RWPE1 (cell line): ENCODE measurements around the gene XYLT2.
A peak's percentile ranks its signal among the peaks of the same experiment; 100 is the strongest.

ENCODE experiments used
- CTCF ChIA-PET: fragments of 350-600 bp; sonication (Branson Sonifier 250); formaldehyde crosslinking; extraction: SDS; loops from one replicate; lab custom pipeline; 2021; lab: Yijun Ruan, JAX
- POLR2A ChIA-PET: fragments of 400-600 bp; formaldehyde crosslinking; extraction: SDS; loops from one replicate; lab custom pipeline; 2020; ENCODE audit warnings: antibody characterized with exemption; ENCODE audit not compliant: low non-redundant PET; lab: Yijun Ruan, JAX
- DNase-seq: peaks from one replicate; pipeline ENCODE4 v3.0.0; 2012; ENCODE audit warnings: low spot score
- H3K27ac ChIP-seq: fragments of 450-650 bp; 2 replicates; pipeline ENCODE4 v1.5.1; 2017
- CTCF ChIP-seq: fragments of 450-650 bp; conservative IDR thresholded peaks from 2 replicates; pipeline ENCODE4 v1.5.1; 2017; ENCODE audit warnings: low read depth, mild to moderate bottlenecking

The XYLT2 gene

GRCh38 chr17:50318501-50319285 is 27.2 kb upstream of the XYLT2 start:
- ChIA-PET CTCF (interaction anchor here (0.7 to 1.4 kb wide), 4 partner anchors 21 to 149 kb away, joined by 3 to 18 read pairs (median 4); no protein-coding TSS in a partner anchor), POLR2A (no interaction called here)
- no peak for TF ChIP-seq CTCF
- DNase-seq: peak; percentile 54
- peak overlapping the region; percentile 77 for H3K27ac ChIP-seq

GRCh38 chr17:50319306-50320004 is 26.5 kb upstream of the XYLT2 start:
- ChIA-PET CTCF (interaction anchor here (0.6 to 1.4 kb wide), 3 partner anchors 14 to 50 kb away, joined by 3 to 18 read pairs (median 6); no protein-coding TSS in a partner anchor), POLR2A (interaction anchor here (0.6 kb wide), 1 partner anchor 25 kb away, joined by 5 read pairs; no protein-coding TSS in a partner anchor)
- peak overlapping the region; percentile 77 for H3K27ac ChIP-seq
- TF ChIP-seq CTCF: no peak
- no peak for DNase-seq

GRCh38 chr17:50322271-50322670 is 23.7 kb upstream of the XYLT2 start:
- H3K27ac ChIP-seq: no peak overlapping the region
- CTCF ChIA-PET: no interaction called here
- DNase-seq: no peak
- no peak for TF ChIP-seq CTCF
- POLR2A ChIA-PET: no interaction called here

GRCh38 chr17:50323060-50323459 is 22.9 kb upstream of the XYLT2 start:
- POLR2A ChIA-PET: no interaction called here
- CTCF ChIA-PET: no interaction called here
- no peak for DNase-seq
- TF ChIP-seq CTCF: no peak
- H3K27ac ChIP-seq: no peak overlapping the region

- POLR2A ChIA-PET: no interaction called here
- no peak overlapping the region for H3K27ac ChIP-seq
- TF ChIP-seq CTCF: no peak
- CTCF ChIA-PET: no interaction called here
- DNase-seq: no peak
These were observed 20.0 kb upstream of the XYLT2 start for GRCh38 chr17:50325906-50326305.

- POLR2A ChIA-PET: no interaction called here
- CTCF ChIA-PET: no interaction called here
- no peak for DNase-seq
- no peak for TF ChIP-seq CTCF
- no peak overlapping the region for H3K27ac ChIP-seq
These were observed 19.0 kb upstream of the XYLT2 start for GRCh38 chr17:50326831-50327364.
